Lower leg skin (tissue), 4 donors: ENCODE results near the gene CCDC63. TPM values are rescaled to one million over a fixed set of nuclear protein-coding genes. Genes with fewer than 3 reads are reported as not detected.
A peak's percentile ranks its signal among the peaks of the same experiment; 100 is the strongest.

Experiments
- DNase-seq, 2 donors: peaks; one replicate each; pipeline ENCODE4 v3.0.0-alpha.2; 2019; ENCODE audit warnings: low spot score in 2 of 2
- H3K4me3 ChIP-seq: fragments of 200-600 bp; sonication (generic); 2 replicates; pipeline ENCODE4 v1.5.1; 2017; ENCODE audit warnings: mild to moderate bottlenecking, low read depth; ENCODE audit not compliant: poor library complexity, severe bottlenecking
- CTCF ChIP-seq, 3 donors: fragments of 450-650 bp; IDR thresholded peaks; one replicate each; pipeline ENCODE4 v1.5.1; 2016; ENCODE audit warnings: antibody characterized with exemption in 3 of 3, mild to moderate bottlenecking in 3 of 3, moderate library complexity in 2 of 3
- POLR2A ChIP-seq, 2 donors: fragments of 450-650 bp; IDR thresholded peaks; one replicate each; pipeline ENCODE4 v1.6.1; 2016 to 2017; ENCODE audit warnings: antibody characterized with exemption in 2 of 2, mild to moderate bottlenecking in 1 of 2, moderate library complexity in 1 of 2
- WGBS, 2 donors: methylation state at CpG; one replicate each; pipeline ENCODE4 v1.1.5; 2018; 5-methylcytosine and 5-hydroxymethylcytosine counted together
- intact Hi-C: fragments of 100-400 bp; cut with DNase I; formaldehyde crosslinking; loops from one replicate; pipeline ENCODE4 v1.15.0; 2023; ENCODE audit warnings: low total_unique reads
- total RNA-seq, 4 donors: library from RNA; depleted of rRNA; stranded (reverse); fragments of >200 nt; gene quantifications; one replicate each; pipeline ENCODE4 v1.1.0, GENCODE V29; 2016

CCDC63 gene
- total RNA-seq: under 1 TPM in 1 of 4 donors, not detected in 3; 0.29 TPM

GRCh38 chr12:110846615-110847566 is at the start of gene CCDC63:
Gene CCDC63 (plus strand): TSS chr12:110846987. CDS start chr12:110852955, 5,968 bp downstream.
- DNase-seq: peak; percentile 32 to 88
- H3K4me3 ChIP-seq: no peak within 1 kb of the TSS
- 20 to 21% methylated on average over 50 to 60 of the region's 60 CpGs for WGBS, 2 donors
- no peak for TF ChIP-seq POLR2A (IDR thresholded peaks at IDR 0.05)
- no peak for TF ChIP-seq CTCF (IDR thresholded peaks at IDR 0.05)
- intact Hi-C loops: no loop called here

- WGBS, 2 donors: 64 to 65% methylated on average over 3 of the region's 3 CpGs
- intact Hi-C loops: no loop called here
- TF ChIP-seq CTCF (IDR thresholded peaks at IDR 0.05) (no peak), POLR2A (IDR thresholded peaks at IDR 0.05) (no peak)
- no peak overlapping the region for H3K4me3 ChIP-seq
- DNase-seq: no peak
These were observed 48.3 kb upstream of the CCDC63 start for GRCh38 chr12:110798461-110798860.

GRCh38 chr12:110802489-110802888 is 44.3 kb upstream of the CCDC63 start:
- no peak for TF ChIP-seq POLR2A (IDR thresholded peaks at IDR 0.05)
- no peak for TF ChIP-seq CTCF (IDR thresholded peaks at IDR 0.05)
- no peak for DNase-seq
- intact Hi-C loops: no loop called here
- H3K4me3 ChIP-seq: no peak overlapping the region

- intact Hi-C loops: no loop called here
- no peak overlapping the region for H3K4me3 ChIP-seq
- no peak for DNase-seq
- 59 to 98% methylated on average over 3 of the region's 3 CpGs for WGBS, 2 donors
- TF ChIP-seq CTCF (IDR thresholded peaks at IDR 0.05) (no peak), POLR2A (IDR thresholded peaks at IDR 0.05) (no peak)
These were observed 42.4 kb upstream of the CCDC63 start for GRCh38 chr12:110804406-110804805.

- DNase-seq: peak in 1 of 2 donors; percentile 46
These were observed 39.1 kb upstream of the CCDC63 start for GRCh38 chr12:110807640-110808039.

More at GRCh38 chr12:110807640-110808039, 39.1 kb upstream of the CCDC63 start:
- intact Hi-C loops: no loop called here
- TF ChIP-seq POLR2A (IDR thresholded peaks at IDR 0.05) (no peak), CTCF (IDR thresholded peaks at IDR 0.05) (no peak)
- H3K4me3 ChIP-seq: no peak overlapping the region
- 45 to 62% methylated on average over 7 of the region's 7 CpGs for WGBS, 2 donors
